GM12801 (cell line): ENCODE data around the gene COL27A1.

Experiments
- CTCF ChIP-seq: IDR thresholded peaks from one replicate; pipeline ENCODE4 v1.5.1; 2011; ENCODE audit warnings: control low read depth; ENCODE audit not compliant: insufficient read length; ENCODE audit errors: extremely low read depth

The COL27A1 gene

GRCh38 chr9:114303571-114303970, 148.2 kb downstream of the COL27A1 start:
- no peak for TF ChIP-seq CTCF

- TF ChIP-seq CTCF: no peak
Observed at GRCh38 chr9:114303977-114304376, 148.6 kb downstream of the COL27A1 start.

DNA sequence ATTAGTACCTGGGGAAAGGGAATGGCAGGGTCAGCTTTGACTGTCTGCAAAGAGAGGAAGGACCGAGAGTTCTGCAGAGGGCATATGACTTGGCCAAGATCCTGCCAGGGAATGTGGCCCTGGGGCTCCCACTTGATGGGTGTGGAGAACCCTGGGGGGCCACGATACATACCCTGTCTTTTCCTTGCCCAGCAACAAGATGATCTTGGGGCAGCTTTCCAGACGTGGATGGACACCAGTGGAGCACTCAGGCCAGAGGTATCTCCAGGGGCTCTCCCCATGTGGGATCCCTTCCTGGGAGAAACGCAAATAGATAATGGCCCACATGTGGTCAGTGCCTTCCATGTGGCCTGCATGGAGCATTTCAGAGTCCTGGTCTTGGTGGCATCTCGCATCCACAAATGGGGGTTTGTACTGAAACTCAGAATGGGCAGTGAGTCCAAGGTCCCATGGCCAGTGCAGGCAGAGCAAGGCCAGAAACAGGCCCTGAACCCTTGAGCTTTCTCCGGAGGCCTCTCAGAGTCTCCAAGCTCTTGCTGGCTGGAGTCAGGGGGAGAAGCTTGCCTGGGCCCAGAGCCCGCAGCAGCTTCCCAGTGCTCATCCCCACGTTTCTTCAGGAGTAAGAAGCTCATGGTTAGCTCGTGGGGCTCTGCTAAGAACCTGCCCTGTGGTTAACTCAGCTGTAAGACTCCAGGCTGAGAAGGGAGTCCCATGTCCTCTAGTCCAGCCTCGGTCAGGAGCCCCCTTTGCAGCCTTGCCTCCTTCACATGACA, 149.3 kb downstream of the COL27A1 start:
- TF ChIP-seq CTCF: no peak

- TF ChIP-seq CTCF: no peak
Observed at GRCh38 chr9:114307899-114308267, 152.5 kb downstream of the COL27A1 start.

DNA sequence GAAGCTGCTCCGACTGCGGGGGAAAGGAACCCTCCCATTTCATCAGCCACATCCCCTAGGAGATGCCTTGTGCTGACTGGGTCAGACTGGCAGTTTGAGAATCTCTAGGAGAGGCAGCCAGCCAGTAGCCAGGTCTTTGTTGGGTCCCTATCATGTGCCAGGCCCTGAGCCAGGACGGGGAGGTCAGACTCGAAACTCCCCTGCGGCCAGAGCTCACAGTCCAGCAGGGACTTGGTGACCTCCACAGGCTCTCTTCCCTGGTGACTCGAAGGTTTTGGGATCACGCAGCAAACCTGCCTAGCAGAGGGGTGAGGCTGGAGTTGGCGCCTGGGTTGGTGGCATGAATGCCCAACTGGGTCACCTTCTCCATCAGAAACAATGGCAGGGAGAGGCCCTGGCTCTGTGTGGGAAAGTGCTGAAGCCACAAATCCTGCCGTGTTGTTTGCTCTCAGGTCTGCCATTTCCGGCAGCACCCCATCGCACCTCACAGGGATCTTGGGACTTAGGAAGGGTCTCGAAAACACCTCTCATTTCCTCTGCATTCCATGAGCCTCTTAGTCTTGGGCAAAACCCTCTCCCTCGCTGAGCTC, 153.1 kb downstream of the COL27A1 start:
- TF ChIP-seq CTCF: no peak

DNA sequence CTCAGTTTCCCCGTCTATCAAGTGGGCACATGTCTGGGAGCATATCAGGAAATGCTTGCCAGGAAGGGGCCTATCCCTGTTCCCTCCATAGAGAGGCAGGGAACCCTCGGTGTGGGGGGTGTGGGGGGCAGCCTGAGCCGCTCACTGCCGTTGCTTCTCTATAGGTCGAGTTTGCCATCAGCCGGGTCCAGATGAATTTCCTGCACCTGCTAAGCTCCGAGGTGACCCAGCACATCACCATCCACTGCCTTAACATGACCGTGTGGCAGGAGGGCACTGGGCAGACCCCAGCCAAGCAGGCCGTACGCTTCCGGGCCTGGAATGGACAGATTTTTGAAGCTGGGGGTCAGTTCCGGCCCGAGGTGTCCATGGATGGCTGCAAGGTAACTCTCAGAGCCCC, 153.8 kb downstream of the COL27A1 start:
- TF ChIP-seq CTCF: no peak

DNA sequence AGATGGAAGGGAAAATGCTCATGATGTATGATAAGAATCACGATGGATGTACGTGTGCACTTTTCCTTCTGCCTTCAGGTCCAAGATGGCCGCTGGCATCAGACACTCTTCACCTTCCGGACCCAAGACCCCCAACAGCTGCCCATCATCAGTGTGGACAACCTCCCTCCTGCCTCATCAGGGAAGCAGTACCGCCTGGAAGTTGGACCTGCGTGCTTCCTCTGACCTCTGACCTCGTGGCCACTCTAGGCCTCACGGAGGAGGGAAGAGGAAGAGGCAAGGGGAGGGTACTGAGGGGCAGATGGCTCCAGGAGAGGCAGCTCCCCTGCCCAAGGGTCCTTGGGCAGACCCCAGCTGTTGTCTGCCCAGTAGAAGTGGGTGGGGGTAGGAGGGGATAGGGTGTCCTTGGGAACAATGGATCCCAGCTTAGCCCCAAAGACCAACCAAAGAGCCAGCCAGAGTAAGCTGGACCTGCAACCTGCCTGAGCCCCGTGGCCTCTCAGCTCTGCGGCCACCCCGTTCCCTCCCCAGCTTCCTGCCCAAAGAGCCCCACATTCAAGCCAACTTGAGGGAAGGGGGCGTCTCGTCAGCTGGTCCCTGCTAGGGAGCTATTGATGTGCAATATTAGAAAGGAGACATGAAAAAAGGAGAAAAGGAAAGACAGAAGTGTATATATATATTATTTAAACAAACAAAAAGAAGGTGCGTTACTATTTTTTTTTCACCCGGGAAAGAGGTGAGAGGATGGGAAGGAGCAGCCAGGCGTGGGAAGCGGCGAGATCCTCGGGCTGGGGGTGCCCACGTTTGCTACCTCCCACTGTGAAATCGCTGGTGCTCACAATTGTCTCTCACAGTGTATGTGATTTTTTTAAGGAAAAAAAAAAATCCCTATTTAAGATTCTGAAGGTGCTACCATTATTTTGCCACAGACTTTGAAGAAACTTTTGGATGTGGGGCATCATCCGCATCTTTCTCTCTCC, 155.4 kb downstream of the COL27A1 start:
- TF ChIP-seq CTCF: no peak
